D721Med (cell line): Measurements from ENCODE around the gene QSER1.

ENCODE experiments used
- DNase-seq: peaks from one replicate; pipeline ENCODE4 v3.0.0; 2011; ENCODE audit warnings: low spot score; ENCODE audit not compliant: insufficient read length
- FAIRE-seq: peaks from 2 replicates; lab custom pipeline; 2011; peaks lifted over from hg19 to GRCh38; lab: Jason Lieb, UNC
- CTCF ChIP-seq: IDR thresholded peaks from 2 replicates; pipeline ENCODE4 v1.5.1; 2012; ENCODE audit warnings: mild to moderate bottlenecking, control low read depth; ENCODE audit not compliant: insufficient read depth; ENCODE audit errors: missing control alignments

Gene QSER1

GRCh38 chr11:32892355-32893092, at the start of gene QSER1:
Gene QSER1, plus strand, starts transcription at chr11:32892811. Its CDS starts 315 bp downstream, at chr11:32893126.
- no peak for FAIRE-seq
- no peak for TF ChIP-seq CTCF
- DNase-seq = peak; percentile 40

- no peak for FAIRE-seq
- no peak for TF ChIP-seq CTCF
Measured at GRCh38 chr11:32843544-32843943, 49.1 kb upstream of the QSER1 start.

DNA sequence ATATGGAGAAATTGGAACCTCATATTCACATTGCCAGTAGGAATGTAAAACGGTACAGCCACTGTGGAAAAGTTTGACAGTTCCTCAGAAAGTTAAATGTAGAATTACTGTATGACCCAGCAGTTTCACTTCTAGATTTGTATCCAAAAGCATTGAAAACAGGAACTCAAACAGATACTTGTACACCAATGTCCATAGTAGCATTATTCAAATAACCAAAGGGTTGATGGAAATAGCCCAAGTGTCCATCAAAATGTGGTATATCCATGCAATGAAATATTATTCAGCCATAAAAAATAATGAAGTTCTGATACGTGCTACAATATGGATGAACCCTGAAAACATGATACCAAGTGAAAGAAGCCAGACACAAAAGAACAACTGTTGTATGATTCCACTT, 45.1 kb upstream of the QSER1 start:
- no peak for DNase-seq

More at GRCh38 chr11:32843544-32843943, 49.1 kb upstream of the QSER1 start:
- DNase-seq = no peak

DNA sequence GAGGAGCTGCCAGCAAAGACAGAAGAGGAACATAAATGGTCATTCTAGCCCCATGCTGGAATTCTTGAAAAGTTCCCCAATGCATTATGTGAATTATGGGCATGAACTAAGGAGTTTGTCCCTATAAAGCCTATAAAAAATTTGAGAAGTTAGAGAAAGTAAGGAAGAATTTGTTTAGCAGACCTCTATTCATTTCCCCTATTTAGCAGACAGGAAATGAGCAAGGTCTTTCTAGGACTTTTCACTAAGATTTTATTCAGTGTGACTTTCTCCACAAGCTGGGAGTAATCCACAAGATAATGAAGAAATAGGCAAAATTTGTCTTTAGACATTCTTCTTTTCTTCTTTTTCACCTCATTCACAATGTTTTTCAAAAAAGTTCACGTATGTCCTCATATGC, 42.9 kb upstream of the QSER1 start:
- FAIRE-seq = no peak
- no peak for TF ChIP-seq CTCF
- no peak for DNase-seq

More for the DNA sequence above, 45.1 kb upstream of the QSER1 start:
- no peak for TF ChIP-seq CTCF
- FAIRE-seq = no peak

GRCh38 chr11:32851251-32851650, 41.4 kb upstream of the QSER1 start:
- no peak for TF ChIP-seq CTCF
- FAIRE-seq (no peak), DNase-seq (no peak)

GRCh38 chr11:32852207-32852606, 40.4 kb upstream of the QSER1 start:
- no peak for TF ChIP-seq CTCF
- FAIRE-seq (no peak), DNase-seq (no peak)

GRCh38 chr11:32855601-32856000, 37.0 kb upstream of the QSER1 start:
- peak; percentile 56 for FAIRE-seq

More at GRCh38 chr11:32855601-32856000, 37.0 kb upstream of the QSER1 start:
- no peak for TF ChIP-seq CTCF
- DNase-seq = no peak
